Mesothelial cell of epicardium (in vitro differentiated cells): ENCODE data around the gene PEX7. TPM values are rescaled to one million over a fixed set of nuclear protein-coding genes. Genes with fewer than 3 reads are reported as not detected.
"Not testable (repeated sequence)": the region's sequence is repeated elsewhere in the genome, so short reads cannot be mapped to it uniquely, and the experiment has no call there.

Source experiments
- DNase-seq, 2 experiments: peaks; one replicate each; pipeline ENCODE4 v3.0.0; 2021; ENCODE audit warnings: low spot score in 2 of 2; ENCODE audit not compliant: unreplicated experiment in 2 of 2
- H3K27ac Mint-ChIP-seq: 2 replicates; pipeline ENCODE4 v1.8.0; 2021; ENCODE audit warnings: mixed read lengths
- H3K27me3 Mint-ChIP-seq: 2 replicates; pipeline ENCODE4 v1.8.0; 2021; ENCODE audit warnings: low read depth, mixed read lengths
- H3K36me3 Mint-ChIP-seq: 2 replicates; pipeline ENCODE4 v1.8.0; 2021; ENCODE audit warnings: mixed read lengths
- H3K4me1 Mint-ChIP-seq: 2 replicates; pipeline ENCODE4 v1.8.0; 2021; ENCODE audit warnings: mixed read lengths
- H3K4me3 Mint-ChIP-seq: 2 replicates; pipeline ENCODE4 v1.8.0; 2021; ENCODE audit warnings: mild to moderate bottlenecking, moderate library complexity, mixed read lengths
- H3K9me3 Mint-ChIP-seq: 2 replicates; pipeline ENCODE4 v1.8.0; 2021; ENCODE audit warnings: mixed read lengths
- CTCF ChIP-seq: fragments of 200-600 bp; sonication (generic); IDR thresholded peaks from one replicate; pipeline ENCODE4 v1.5.0; 2021; ENCODE audit warnings: antibody characterized with exemption; ENCODE audit not compliant: unreplicated experiment
- total RNA-seq: library from RNA; stranded (reverse); gene quantifications from 3 replicates; pipeline ENCODE4 v1.2.1, GENCODE V29; 2021

The PEX7 gene
- total RNA-seq, 1 donor from 2014 or later = 8.3 TPM

GRCh38 chr6:136866872-136867416, 44.6 kb downstream of the PEX7 start:
- Mint-ChIP-seq H3K36me3 (peaks cover 2% of the 10 kb centered on the region), H3K4me3 (no peak overlapping the region), H3K4me1 (peaks cover 7% of the 10 kb centered on the region), H3K27me3 (no peaks in the 10 kb centered on the region), H3K9me3 (no peaks in the 10 kb centered on the region), H3K27ac (peak overlapping the region; percentile 43)
- TF ChIP-seq CTCF = no peak
- no peak for DNase-seq

DNA sequence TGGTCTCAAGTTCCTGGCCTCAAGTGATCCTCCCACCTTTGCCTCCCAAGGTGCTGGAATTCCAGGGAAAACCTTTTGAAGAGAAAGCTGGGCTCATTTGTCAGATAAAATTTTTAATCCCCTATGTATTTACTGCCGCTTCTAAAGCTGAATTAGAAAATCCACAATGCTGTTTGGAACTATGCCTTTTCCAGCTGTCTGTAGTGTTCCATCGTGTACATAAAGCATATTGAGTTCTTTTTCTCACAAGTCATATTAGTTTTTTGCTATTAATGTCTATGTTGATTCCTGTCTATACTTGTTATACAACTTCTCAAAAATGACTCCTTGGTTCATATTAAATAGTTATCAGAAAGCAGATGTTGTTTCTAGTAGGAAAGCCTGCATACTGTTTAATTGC, 47.1 kb downstream of the PEX7 start:
- peaks cover 22% of the 10 kb centered on the region for H3K36me3 Mint-ChIP-seq
- no peak overlapping the region for H3K4me3 Mint-ChIP-seq
- no peak for TF ChIP-seq CTCF
- H3K4me1 Mint-ChIP-seq = peaks cover 7% of the 10 kb centered on the region
- no peaks in the 10 kb centered on the region for H3K27me3 Mint-ChIP-seq
- no peak for DNase-seq
- H3K27ac Mint-ChIP-seq = no peak overlapping the region
- H3K9me3 Mint-ChIP-seq = peaks cover 16% of the 10 kb centered on the region

DNA sequence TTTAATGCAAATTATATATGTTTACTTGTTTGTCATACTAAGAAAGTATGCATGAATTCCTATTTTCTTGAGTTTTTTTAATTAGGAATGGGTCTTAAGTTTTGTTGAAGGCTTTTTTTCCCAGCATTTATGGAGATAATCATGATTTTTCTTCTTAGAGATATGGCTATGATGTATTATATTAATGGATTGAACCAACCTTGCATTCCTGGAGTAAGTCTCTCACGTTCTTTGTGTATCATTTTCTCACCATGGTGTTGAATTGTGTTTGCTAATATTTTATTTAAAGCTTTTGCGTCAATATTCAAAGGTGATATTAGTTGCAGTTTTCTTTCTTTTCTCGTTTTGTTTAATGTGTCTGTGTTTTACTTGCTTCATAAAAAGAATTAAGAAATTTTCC, 51.4 kb downstream of the PEX7 start:
- Mint-ChIP-seq H3K27me3 (no peaks in the 10 kb centered on the region), H3K27ac (no peak overlapping the region), H3K4me3 (no peak overlapping the region), H3K36me3 (peaks cover 46% of the 10 kb centered on the region), H3K9me3 (peaks cover 36% of the 10 kb centered on the region), H3K4me1 (no peaks in the 10 kb centered on the region)
- no peak for DNase-seq
- no peak for TF ChIP-seq CTCF

DNA sequence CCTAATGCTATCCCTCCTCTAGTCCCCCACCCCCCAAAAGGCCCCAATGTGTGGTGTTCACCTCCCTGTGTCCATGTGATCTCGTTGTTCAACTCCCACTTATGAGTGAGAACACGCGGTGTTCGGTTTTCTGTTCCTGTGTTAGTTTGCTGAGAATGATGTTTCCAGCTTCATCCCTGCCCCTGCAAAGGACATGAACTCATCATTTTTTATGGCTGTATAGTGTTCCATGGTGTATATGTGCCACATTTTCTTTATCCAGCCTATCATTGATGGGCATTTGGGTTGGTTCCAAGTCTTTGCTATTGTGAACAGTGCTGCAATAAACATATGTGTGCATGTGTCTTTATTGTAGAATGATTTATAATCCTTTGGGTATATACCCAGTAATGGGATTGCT, 54.1 kb downstream of the PEX7 start:
- Mint-ChIP-seq H3K36me3 (peaks cover 46% of the 10 kb centered on the region), H3K9me3 (peaks cover 36% of the 10 kb centered on the region)
- DNase-seq, H3K27ac Mint-ChIP-seq, H3K4me3 Mint-ChIP-seq, H3K4me1 Mint-ChIP-seq, H3K27me3 Mint-ChIP-seq: not testable (repeated sequence)

DNA sequence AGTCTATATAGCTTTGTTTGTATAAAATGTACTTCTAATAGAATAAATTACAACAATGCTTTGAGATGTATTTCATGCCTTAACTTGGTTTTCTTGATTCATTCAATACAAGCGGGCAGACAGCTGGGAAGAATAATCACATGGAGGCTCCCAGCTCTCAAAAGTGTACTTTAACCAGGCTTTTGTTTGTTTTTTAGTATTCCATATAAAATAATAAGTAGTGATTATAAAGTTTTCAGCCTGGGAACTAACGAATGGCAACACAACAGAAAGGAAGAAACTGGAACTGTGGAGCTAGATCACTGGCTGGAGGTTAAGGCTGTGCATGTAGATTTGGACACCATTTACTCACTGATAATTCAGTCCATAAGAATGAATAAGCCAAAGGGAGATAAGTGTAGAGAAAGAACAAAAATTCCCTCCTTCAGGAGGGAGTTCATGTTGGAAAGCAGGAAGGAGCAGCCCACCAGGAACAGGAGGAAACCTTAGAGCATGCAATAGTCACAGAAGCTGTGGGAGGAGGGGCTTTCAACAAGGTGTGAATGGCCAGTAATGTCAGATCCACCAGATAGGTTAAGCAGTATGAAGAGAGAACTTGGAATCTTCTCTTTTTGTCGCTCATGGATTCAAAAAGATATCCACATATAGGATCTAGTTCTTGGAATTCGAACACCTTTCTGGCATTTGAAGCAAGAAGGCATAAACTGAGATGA, 58.5 kb downstream of the PEX7 start:
- DNase-seq = no peak
- Mint-ChIP-seq H3K27me3 (no peaks in the 10 kb centered on the region), H3K36me3 (peaks cover 20% of the 10 kb centered on the region), H3K27ac (no peak overlapping the region), H3K4me1 (peaks cover 12% of the 10 kb centered on the region), H3K4me3 (no peak overlapping the region), H3K9me3 (peaks cover 16% of the 10 kb centered on the region)
- TF ChIP-seq CTCF = no peak

DNA sequence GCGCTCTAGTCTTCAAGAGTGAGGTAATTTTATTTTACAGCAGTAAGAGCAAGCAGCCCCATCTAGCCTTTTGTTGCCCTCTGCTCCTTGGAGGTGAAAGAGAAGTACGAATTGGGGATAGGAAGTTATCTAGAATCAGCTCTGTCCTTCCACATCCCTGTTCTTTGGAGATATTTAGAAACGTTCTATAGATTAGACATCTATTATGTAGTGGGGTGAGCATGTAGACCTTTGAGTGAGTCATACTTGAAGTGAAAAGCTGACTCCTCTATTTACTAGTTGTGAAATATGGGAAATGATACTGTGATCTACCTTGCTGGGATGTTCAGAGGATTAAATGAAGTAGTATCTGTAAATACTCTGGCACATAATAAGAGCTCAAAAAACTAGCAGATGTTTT, 63.7 kb downstream of the PEX7 start:
- no peak overlapping the region for H3K4me3 Mint-ChIP-seq

More for the DNA sequence above, 63.7 kb downstream of the PEX7 start:
- no peaks in the 10 kb centered on the region for H3K9me3 Mint-ChIP-seq
- H3K36me3 Mint-ChIP-seq = no peaks in the 10 kb centered on the region
- peaks cover 43% of the 10 kb centered on the region for H3K4me1 Mint-ChIP-seq
- DNase-seq = no peak
- H3K27me3 Mint-ChIP-seq = no peaks in the 10 kb centered on the region
- no peak for TF ChIP-seq CTCF
- H3K27ac Mint-ChIP-seq = no peak overlapping the region
